NCI-H2029 treated with DMSO at 0.1 percent for 48 hours (cell line): ENCODE results near the gene MAD1L1.
"Not testable (repeated sequence)": the region's sequence is repeated elsewhere in the genome, so short reads cannot be mapped to it uniquely, and the experiment has no call there.

Experiments used
- DNase-seq: peaks from one replicate; lab custom pipeline; 2025; lab: John Stamatoyannopoulos, UW

The MAD1L1 gene

DNA sequence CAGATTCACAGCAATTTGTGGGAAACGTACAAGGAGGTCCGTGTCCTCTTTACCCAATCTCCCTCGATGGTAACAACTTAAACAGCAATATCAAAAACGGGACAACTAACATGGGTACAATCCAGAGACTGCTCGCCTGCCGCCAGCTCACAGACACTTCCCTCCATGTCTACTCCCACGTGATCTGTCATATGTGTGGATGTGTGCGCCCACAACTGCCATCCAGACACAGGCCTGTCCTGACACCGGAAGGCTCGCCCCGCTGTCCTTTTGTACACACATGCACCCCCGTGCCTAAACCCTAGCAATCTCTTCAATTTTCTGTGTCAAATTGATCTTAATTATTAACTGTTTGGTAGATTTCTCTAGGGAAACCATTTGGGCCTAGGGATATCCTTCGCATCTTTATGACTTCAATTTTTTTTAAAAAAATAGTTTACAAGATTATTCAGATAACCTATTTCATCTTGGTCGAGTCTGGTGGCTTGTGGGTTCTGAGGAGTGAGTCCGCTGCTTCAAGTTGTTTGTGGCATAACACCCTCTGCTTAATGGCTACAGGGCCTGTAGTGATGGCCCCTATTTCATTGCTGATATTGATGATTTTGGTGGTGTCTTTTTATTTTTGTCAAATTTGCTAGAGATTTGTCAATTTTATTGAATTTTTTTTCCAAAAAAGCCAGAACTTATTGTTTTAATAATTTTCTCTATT is 260.6 kb downstream of the MAD1L1 start:
- no peak for DNase-seq

DNA sequence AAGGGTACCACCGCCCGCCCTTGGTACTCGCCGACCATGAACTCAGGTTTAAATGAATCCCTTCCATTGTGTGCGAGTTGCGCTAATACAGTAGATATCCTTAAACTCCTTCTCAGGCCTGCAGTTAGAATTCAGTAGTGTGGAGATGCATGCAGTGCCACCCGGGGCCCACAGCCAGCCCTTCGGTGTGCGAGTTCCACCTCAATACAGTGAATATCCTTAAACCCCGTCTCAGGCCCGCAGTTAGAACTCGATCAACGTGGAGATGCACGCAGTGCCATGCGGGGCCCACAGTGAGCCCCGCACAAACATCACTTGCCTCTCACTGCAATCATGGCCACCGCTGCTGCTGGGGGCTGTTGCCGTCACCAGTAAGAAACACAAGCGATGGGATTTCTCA is 261.9 kb downstream of the MAD1L1 start:
- no peak for DNase-seq

DNA sequence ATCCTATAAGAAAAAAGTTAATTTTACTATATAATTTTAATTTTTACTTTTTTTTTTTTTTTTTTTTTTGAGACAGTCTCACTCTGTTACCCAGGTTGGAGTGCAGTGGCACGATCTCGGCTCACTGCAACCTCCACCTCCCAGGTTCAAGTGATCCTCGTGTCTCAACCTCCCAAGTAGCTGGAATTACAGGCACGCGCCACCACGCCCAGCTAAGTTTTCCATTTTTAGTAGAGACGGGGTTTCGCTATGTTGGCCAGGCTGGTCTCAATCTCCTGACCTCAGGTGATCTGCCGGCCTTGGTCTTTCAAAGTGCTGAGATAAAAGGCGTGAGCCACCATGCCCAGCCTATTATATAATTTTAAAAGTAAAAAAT is 262.5 kb downstream of the MAD1L1 start:
- DNase-seq, result not testable (repeated sequence)

DNA sequence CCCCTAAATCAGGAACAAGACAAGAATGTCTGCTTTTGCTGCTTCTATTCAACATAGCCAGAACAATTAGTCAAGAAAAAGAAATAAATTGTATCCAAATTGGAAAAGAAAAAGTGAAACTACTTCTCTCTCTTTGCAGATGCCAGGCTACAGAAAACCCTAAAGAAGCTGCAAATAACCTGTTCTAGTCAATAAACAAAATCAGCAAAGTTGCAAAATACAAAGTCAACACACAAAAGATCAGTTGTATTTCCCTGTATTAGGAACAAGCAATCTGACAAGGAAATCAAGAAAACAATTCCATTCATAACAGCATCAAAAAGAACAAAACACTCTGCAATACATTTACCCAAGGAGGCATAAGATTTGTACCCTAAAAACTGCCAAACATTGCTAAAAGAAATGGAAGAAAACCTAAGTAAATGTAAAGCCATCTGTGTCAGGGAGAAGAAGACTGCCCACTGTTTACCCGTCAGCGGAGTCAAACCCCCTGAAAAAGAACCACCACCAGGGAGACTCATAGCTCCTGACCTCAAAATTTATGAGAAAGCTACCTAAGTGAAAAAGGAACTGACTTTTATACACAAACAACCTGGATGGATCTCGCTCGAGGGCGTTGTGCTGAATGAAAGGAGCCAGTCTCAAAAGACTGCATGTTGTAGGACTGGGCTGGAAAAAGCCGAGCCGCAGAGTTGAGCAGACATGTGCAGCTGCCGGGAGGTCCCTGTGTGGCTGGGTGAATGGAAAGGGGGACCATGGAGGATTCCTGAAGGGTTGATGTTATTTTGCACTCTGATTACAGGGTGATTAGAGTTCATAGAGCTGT is 263.1 kb downstream of the MAD1L1 start:
- no peak for DNase-seq

DNA sequence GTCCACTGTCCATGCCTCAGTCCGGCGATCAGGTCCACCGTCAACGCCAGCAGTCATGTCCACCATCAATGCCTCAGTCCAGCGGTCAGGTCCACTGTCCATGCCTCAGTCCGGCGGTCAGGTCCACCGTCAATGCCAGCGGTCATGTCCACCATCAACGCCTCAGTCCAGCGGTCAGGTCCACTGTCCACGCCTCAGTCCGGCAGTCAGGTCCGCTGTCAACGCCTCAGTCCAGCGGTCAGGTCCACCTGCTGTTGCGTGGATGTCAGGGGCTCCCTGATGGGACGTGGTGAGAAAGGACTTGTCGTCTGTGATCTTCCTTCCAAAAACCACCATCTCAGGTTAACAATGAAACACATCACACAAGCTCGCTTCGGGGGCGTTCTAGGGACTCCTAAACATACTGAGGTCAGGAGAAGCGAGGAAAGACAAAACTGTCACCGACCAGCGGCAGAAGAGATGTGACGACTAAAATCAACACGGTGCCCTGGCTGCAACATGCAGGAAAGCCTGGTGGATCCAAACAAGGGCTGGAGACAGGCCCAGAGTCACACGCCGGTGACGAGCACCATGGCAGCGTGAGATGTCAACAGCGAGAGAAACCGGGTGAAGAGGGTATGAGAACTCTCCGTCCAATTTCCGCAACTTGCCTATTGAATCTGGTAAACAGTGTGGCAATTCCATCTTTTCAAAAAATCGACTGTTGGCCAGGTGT is 264.2 kb downstream of the MAD1L1 start:
- no peak for DNase-seq

DNA sequence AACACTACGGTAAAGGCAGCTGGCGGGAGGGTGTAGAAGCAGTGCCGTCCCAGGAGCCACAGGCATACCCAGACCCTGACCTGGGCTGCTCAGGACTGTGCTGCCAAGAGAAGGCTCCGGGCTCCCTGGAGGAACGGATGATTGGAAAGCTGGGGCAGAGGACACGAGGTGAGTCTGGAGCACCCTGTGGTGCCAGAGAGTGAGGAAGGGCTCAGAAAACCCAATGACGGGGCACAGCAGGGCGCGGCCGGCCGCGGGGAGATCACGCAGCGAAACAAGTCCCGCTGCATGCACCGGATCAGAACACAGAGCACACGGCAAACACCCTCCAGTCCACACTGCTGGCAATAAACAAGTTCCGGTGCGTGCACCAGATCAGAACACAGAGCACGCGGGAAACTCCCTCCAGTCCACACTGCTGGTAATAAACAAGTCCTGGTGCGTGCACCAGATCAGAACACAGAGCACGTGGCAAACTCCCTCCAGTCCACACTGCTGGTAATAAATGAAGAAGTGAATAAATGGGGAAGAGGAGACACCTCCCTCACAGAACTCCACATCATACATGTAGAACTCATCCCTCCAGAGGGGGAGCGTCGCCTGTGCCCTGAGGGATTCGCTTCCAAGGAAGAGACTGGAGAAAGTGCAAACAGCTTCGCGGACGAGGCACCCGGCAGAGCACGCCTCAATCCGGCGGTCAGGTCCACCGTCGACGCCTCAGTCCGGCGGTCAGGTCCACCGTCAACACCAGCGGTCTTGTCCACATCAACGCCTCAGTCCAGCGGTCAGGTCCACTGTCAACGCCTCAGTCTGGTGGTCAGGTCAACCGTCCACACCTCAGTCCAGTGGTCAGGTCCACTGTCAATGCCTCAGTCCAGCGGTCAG is 265.0 kb downstream of the MAD1L1 start:
- DNase-seq, result no peak

DNA sequence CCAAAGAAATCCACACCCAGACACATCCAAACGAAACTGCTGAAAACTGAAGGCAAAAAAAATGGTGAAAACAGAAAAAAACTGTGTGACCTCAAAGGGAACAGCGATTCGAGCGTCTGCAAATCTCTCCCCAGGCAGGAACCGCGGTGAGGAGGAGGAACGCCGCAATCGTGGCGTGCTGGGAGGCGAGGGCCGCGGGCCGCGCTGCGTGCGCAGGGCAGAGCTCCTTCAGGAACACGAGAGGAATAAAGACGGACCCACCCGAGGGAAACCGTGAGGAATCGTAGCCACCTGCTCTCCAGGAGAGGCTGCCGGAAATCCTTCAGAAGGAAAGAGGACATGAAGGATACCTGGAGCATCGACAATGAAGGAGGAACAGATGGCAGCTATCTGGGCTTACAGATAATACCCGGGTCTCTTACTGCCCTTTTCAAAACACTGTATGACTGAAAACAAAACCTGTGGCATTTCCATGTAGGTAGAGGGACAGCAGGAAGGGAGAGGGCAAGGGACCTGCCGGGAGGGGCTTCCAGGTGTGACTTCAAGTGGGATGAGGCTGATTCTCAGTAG is 266.0 kb downstream of the MAD1L1 start:
- peak; percentile 96 for DNase-seq

DNA sequence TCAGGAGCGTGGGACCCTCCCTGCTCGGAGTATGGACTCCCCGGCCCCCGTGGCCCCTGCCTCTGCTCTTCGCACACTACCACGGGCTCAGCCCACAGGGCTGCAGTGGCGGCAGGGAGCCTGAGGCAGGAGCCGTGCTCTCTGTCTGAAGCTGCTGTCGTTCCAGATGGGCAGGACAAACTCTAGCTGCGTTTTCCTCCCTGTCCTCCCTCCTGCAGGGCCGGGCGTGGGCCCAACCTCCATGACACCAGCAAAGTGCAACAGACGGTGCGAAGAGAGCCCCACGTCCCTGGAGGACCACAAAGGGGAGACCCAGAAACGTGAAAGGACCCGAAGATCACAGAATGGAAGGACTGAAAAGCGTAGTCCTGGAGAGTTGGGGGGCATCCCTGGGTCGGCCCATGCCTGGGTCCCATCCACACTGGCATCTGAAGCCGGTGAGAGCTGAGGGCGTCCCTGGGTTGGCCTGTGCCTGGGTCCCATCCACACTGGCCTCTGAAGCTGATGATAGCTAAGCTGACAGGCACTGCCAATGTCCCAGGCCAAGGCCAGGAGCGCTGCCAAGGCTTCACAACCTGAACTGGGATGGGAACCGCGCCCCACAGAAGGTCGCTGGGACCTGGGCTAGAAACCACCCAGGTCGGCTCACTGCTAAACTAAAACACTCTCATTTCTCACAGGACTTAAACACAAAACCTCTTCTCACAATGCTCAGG is 267.0 kb downstream of the MAD1L1 start:
- DNase-seq, result no peak

DNA sequence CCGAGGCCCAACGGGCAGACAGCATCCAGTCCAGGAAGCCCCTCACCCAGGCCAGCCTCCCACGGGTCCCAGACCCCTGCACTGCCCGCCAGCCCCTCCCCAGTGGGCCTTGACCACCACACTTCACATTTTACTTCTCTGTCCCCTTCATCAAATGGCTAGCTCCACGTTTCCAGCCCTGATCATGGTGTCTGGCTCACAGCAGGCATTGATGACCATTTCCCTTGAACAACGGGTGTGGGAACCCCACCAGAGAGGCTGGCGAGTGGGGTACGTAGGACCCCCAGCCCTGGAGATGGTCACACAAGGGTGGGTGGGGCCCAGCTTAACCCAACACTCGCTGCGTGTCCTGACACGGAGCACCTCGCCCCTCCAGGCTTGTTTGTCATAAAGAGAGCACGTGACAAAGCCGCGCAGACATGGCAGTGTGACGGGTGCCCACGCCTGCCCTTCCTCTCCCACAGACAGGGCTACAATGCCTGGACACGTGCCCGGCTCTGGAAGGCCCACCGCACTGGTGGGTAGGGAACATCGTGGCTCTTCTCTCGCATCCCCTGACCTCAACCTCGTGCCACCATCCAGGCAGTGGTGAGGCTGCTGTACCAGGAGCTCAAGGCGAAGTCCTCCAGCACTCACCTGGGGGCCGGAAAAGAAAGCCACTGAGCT is 267.7 kb downstream of the MAD1L1 start:
- no peak for DNase-seq

DNA sequence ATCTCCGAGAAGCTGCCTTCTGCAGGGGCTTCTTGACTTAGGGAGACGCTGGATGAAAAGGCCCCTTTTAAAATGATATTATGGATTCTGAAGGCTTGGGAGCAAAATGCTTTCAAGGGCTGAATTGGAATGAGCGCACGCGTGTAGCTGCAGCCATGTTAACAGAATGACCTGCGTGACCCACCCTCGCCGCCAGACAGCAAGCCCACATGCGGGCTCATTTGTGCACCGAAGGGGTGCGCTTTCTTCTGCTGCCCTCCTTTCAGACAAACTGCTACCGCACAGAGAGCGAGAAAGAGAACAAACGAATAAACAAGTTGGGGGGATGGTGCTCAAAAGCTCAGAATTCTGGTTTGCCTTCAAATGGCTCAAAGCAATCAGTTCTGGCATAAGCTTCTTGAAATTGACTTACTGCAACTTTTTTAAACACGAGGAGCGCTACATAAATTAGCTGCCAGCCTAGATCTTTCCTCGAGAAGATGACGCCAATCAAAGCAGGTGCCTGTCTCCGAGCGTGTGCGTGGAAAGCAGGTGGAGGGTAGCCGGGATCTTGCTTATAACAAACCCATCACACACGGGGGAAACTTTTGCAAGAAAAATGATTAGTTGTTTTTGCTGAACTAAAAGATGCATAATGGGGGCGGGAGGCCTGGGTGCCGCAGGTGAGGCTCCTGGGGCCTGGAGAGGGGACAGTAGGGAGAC is 268.4 kb downstream of the MAD1L1 start:
- DNase-seq, result no peak

DNA sequence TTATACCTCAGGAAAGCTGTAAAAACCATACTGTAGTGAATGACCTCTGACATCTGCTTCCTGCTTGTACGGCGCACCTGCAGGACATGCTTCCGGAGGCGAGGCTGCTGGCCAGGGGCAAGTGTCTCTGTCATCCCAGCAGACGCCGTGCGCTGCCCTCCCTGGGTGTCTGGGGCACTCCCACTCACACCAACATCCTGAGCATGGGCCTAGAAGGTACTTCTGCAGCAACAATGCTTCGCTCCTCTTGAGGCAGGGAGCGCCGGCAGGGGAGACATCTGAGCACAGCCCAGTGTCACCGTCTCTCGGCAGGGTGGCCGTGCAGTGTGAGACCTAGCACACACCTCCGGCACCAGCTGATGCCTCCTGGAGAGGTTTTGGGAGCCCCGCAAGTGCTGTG is 269.2 kb downstream of the MAD1L1 start:
- DNase-seq, result no peak

DNA sequence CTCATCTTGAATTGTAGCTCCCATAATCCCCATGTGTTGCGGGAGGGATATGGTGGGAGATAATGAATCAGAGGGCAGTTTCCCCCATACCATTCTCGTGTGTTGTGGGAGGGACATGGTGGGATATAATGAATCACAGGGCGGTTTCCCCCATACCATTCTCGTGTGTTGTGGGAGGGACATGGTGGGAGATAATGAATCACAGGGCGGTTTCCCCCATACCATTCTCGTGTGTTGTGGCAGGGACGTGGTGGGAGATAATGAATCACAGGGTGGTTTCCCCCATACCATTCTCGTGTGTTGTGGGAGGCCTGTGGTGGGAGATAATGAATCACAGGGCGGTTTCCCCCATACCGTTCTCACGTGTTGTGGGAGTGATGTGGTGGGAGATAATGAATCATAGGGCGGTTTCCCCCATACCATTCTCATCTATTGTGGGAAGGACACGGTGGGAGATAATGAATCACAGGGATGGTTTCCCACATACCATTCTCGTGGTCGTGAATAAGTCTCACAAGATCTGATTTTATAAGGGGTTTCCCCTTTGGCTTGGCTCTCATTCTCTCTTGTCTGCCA is 271.0 kb downstream of the MAD1L1 start:
- DNase-seq, result no peak

DNA sequence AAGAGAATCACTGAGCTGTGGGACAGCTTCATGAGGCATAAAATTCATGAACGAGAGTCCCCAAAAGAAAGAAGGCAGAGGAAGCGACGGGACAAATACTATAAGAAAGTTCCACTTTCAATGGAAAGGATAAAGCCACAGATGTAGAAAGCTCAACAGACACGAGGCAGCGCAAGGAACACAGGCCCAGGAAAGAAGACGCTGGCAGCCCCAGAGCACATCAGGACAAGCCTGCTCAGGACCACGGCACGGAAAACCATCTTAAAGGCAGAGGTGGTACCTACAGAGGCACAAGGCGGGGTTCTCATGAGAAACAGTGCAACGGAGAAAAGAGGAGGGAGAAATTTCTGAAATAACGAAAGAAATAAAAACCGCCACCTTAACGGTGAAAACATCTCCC is 273.4 kb downstream of the MAD1L1 start:
- DNase-seq, result no peak

DNA sequence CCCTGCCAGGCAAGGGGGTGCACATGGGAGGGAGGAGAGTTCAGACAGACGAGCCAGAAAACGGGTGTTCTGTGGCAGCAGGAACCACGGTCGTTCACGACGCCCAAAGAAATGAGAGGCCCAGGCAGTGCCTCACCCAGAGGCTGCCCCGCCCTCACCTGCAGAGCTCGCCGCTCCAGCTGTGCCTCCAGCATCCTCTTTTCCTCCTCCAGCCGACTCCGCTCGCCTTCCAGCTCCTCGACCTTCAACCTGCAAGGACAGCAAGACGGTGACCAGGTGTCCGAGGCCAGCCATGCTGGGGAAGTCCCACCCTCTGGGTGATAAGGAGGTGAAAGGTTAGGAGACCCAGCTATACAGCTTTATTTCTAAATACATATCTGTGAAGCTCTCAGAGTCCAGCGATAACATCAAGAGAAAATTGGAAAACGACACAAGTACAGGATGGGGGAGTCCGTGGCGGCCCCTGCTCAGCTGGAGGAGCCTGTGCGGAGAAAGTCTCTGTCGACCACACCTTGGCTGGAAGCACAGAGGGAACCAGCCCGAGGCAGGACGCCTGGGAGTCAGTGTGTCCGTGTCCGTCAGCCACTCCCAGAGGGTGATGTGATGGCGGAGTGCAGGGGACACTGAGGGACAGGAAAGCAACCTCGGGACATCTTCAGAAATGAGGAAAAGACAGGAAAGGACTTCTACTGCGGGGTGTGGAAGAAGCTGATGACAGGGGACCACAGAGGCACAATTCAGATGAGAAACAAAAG is 275.1 kb downstream of the MAD1L1 start:
- no peak for DNase-seq

DNA sequence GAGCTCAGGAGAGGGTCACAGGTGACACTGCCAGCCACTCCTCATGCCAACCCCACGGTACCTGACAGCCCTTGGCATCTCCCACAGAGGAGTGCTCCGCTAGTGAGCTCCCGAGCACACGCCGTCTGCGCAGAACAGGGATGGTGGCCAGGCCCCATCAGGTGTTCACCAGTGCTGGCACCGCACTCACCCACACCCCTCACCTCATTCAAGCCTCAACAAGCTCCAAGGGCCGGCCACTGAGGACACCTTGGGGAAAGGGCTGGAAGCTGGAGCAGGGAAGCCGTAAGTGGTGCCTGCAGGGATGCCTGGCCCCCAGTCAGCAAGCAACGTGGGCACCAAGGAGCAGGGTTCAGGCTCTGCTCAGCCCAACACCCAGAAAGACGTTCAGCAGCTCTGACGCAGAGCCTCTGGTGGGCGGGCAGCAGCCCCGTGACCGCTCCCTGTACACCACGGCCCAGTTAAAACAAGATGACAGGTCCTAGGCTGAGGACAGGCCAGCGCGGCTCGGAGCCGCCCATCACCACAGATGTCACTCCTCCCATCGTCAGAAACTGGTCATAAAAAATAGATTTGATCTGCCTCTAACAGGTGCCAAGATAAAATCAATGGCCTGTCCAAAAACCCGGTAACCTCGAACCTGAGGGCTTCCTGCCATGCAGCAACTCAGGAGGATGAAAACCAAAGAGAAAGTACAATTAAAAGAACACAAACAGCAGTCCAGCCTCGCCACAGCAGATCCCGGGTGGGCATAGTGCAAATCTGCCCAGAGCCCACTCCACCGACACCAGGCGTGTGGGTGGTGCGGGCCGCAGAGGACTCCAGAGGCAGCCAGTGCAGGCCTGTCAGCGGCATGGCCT is 275.9 kb downstream of the MAD1L1 start:
- DNase-seq, result no peak

DNA sequence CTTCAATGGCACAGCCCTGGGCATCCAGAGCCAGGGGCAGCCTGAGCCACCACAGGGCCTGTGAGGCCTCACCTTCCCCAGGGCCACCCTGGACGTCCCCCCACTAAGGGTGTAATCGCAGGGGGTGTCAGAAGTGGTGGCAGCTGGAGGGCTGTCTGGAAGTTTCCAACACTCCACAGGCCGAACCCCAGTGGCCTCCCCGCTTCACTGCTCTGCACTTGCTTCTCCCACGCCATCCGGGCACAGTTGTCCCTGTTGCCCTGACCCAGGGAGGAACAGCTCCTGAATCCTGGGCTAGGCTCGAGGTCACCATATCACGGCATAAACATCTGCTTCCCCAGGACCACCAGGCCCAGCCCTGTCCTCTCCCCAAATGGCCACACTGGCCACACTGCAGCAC is 276.6 kb downstream of the MAD1L1 start:
- DNase-seq, result no peak

DNA sequence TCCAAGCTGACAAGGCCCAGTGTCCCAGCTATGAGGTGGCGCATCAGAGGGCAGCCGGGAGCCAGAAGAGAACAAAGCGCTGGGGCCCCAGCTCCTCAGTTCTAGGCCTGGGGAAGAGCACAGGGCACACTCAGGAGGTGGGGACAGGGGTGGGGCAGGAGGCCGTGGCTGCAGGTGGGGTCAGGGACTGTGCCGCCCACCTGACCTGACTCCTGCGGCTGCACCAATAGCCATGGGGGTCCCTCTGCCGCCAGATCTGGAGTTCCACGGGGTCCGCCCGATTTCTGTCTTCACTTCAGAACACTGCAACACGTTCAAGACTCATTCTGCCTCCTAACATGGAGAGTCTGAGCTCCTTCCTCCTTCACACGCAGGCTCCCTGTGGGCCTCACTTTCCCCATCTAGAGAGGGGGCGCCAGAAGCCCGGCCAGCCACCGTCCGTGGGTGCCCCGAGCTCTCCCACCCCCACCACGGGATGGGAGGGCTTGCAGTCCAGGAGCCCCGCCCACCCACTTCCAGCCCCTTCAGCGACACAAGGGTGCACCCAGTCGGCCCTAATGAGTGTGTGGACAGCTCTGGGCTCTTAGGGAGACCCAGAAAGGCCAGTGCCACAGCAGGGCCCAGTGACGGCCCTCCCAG is 278.3 kb downstream of the MAD1L1 start:
- DNase-seq, result no peak
